Nephron (organoid): ENCODE data around the gene CCDC71L.

Experiments used
- H3K27ac Mint-ChIP-seq, 3 experiments: 2 replicates each; pipeline ENCODE4 v1.8.0; 2020; ENCODE audit warnings: mixed read lengths in 3 of 3, mild to moderate bottlenecking in 2 of 3, moderate library complexity in 1 of 3
- H3K27me3 Mint-ChIP-seq: 2 replicates; pipeline ENCODE4 v1.8.0; 2021; ENCODE audit warnings: low read depth, mild to moderate bottlenecking, moderate library complexity, mixed read lengths
- H3K36me3 Mint-ChIP-seq: 2 replicates; pipeline ENCODE4 v1.8.0; 2020; ENCODE audit warnings: low read depth, mixed read lengths
- H3K4me1 Mint-ChIP-seq: 2 replicates; pipeline ENCODE4 v1.8.0; 2020; ENCODE audit warnings: mixed read lengths
- H3K4me3 Mint-ChIP-seq, 3 experiments: 2 replicates each; pipeline ENCODE4 v1.8.0; 2020; ENCODE audit warnings: mild to moderate bottlenecking in 3 of 3, mixed read lengths in 3 of 3, moderate library complexity in 2 of 3
- H3K9me3 Mint-ChIP-seq: 2 replicates; pipeline ENCODE4 v1.8.0; 2020; ENCODE audit warnings: mixed read lengths
- TF ChIP-seq, protein P1 (sequence below), 3 experiments: fragments of 200-600 bp; sonication (generic); IDR thresholded peaks; one replicate each; pipeline ENCODE4 v1.5.0; 2021; ENCODE audit warnings: antibody characterized with exemption in 3 of 3; ENCODE audit not compliant: unreplicated experiment in 3 of 3

The CCDC71L gene

DNA sequence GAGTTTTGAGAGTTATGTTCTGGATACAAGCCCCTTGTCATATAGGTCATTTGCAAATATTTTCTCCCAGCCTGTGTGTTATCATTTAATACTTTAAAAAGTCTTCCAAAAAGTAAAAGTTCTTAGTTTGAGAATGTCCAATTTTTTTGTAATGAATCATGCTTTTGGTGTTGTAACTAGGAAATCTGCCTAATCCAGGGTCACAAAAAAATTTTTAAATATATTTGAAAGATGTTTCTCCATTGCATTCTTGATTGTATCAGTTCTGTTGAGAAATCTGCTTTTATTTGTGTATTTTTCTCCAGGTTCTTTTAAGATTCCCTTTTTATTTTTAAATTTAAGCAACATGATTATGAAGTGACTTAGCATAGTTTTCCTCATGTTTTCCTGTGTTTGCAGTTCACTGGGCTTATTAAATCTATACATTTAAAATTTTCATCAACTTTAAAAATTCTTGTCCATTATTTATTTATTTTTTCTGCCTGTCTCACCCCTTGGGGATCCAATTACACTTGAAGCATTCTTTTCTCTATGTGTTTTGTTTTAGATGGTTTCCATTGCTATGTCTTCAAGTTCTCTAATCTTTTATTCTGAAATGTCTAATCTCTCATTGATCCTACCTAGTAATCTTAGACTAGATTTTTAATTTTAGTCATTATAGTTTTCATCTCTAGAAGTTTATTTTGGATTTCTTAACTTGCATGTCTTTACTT is 47.0 kb downstream of the CCDC71L start:
- no peak overlapping the region for H3K4me3 Mint-ChIP-seq
- no peak overlapping the region for H3K27ac Mint-ChIP-seq
- H3K36me3 Mint-ChIP-seq, result no peaks in the 10 kb centered on the region
- H3K27me3 Mint-ChIP-seq, result peaks cover 3% of the 10 kb centered on the region
- H3K9me3 Mint-ChIP-seq, result peaks cover 4% of the 10 kb centered on the region
- peaks cover 36% of the 10 kb centered on the region for H3K4me1 Mint-ChIP-seq
- TF ChIP-seq, protein P1, sequence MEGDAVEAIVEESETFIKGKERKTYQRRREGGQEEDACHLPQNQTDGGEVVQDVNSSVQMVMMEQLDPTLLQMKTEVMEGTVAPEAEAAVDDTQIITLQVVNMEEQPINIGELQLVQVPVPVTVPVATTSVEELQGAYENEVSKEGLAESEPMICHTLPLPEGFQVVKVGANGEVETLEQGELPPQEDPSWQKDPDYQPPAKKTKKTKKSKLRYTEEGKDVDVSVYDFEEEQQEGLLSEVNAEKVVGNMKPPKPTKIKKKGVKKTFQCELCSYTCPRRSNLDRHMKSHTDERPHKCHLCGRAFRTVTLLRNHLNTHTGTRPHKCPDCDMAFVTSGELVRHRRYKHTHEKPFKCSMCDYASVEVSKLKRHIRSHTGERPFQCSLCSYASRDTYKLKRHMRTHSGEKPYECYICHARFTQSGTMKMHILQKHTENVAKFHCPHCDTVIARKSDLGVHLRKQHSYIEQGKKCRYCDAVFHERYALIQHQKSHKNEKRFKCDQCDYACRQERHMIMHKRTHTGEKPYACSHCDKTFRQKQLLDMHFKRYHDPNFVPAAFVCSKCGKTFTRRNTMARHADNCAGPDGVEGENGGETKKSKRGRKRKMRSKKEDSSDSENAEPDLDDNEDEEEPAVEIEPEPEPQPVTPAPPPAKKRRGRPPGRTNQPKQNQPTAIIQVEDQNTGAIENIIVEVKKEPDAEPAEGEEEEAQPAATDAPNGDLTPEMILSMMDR (IDR thresholded peaks at IDR 0.05; ENCODE audit: unreplicated experiment in 3 of 3), result no peak

DNA sequence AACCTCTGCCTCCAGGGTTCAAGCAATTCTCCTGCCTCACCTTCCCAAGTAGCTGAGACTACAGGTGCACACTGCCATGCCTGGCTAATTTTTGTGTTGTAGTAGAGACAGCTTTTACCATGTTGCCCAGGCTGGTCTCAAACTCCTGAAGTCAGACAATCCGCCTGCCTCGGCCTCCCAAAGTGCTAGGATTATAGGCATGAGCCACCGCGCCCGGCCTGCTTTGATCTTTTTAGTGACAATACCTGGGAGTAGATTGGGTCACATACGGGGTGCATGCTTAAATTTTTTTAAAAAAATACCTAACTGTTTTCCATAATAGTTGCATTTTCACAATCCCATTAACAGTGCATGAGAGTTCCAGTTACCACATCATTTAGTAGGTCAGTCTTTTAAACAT is 47.7 kb downstream of the CCDC71L start:
- peaks cover 3% of the 10 kb centered on the region for H3K9me3 Mint-ChIP-seq
- H3K27me3 Mint-ChIP-seq, result peaks cover 3% of the 10 kb centered on the region
- TF ChIP-seq, protein P1 (IDR thresholded peaks at IDR 0.05; ENCODE audit: unreplicated experiment in 3 of 3), result no peak
- H3K36me3 Mint-ChIP-seq, result no peaks in the 10 kb centered on the region
- H3K27ac Mint-ChIP-seq, result no peak overlapping the region
- H3K4me1 Mint-ChIP-seq, result peaks cover 29% of the 10 kb centered on the region
- no peak overlapping the region for H3K4me3 Mint-ChIP-seq

DNA sequence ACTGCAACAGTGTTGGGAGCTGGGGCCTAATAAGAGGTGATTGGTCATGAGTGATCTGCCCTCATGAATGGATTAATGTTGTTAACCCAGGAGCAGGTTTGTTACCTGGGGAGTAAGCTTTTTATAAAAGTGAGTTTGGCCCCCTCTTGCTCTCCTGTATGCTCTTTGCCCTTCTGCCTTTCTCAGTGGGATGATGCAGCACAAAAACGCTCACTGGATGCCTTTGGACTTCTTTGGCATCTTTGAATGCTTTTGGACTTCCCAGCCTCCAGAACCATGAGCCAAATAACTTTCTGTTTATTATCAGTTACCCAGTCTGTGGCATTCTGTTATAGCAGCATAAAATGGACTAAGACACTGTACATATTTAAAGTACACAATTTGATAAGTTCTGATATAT is 48.5 kb downstream of the CCDC71L start:
- TF ChIP-seq, protein P1 (IDR thresholded peaks at IDR 0.05; ENCODE audit: unreplicated experiment in 3 of 3), result no peak
- Mint-ChIP-seq H3K36me3 (no peaks in the 10 kb centered on the region), H3K4me1 (peaks cover 21% of the 10 kb centered on the region), H3K27ac (no peak overlapping the region), H3K4me3 (no peak overlapping the region), H3K27me3 (peaks cover 3% of the 10 kb centered on the region), H3K9me3 (peaks cover 3% of the 10 kb centered on the region)

- H3K4me3 Mint-ChIP-seq, result no peak overlapping the region
- H3K27ac Mint-ChIP-seq, result no peak overlapping the region
- no peaks in the 10 kb centered on the region for H3K36me3 Mint-ChIP-seq
- H3K27me3 Mint-ChIP-seq, result peaks cover 3% of the 10 kb centered on the region
- TF ChIP-seq, protein P1 (IDR thresholded peaks at IDR 0.05; ENCODE audit: unreplicated experiment in 3 of 3), result no peak
- peaks cover 20% of the 10 kb centered on the region for H3K4me1 Mint-ChIP-seq
- H3K9me3 Mint-ChIP-seq, result peaks cover 3% of the 10 kb centered on the region
These were observed 49.0 kb downstream of the CCDC71L start for GRCh38 chr7:106611911-106612310.

DNA sequence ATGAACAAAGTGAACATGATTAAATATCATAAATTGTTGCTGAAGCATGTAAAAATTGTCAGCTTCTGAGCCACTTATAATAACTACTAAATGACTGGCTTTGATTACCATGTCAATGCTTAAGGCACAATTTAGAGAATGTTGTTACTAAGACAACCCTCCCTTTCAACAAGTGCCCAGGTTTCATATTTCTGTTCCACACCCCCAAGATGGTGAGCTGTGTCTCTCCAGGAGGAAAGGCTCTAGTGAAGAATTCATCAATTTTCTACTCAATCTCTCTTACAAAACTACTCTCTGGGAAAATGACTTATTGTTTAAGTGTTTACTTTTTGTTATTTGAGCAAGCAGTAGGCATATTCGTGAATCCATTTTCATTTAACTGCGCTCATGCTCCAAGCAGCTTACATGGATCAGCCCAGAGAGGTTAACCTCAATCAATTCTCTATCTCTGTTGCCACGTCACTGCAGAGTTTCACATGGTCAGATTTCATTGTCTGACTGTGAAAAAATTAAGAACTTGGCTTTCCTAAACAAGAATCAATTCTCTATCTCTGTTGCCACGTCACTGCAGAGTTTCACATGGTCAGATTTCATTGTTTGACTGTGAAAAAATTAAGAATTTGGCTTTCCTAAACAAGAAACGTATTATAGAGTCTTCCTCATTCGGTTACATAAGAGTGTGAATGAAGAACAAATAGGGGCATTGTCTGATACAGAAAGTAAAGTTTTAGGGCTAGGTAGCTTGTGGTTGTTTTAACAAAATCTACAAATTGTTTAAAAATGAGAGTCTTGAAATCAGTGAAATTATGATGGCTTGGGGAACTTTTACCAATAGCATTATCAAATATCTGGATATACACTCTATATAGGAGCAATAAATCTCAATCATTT is 49.7 kb downstream of the CCDC71L start:
- Mint-ChIP-seq H3K36me3 (no peaks in the 10 kb centered on the region), H3K27me3 (peaks cover 3% of the 10 kb centered on the region), H3K4me1 (peaks cover 20% of the 10 kb centered on the region), H3K4me3 (no peak overlapping the region), H3K27ac (no peak overlapping the region), H3K9me3 (peaks cover 3% of the 10 kb centered on the region)
- TF ChIP-seq, protein P1 (IDR thresholded peaks at IDR 0.05; ENCODE audit: unreplicated experiment in 3 of 3), result no peak
